Endometrium (tissue), 2 donors: ENCODE measurements around the gene SORD.
"Not testable (repeated sequence)": the region's sequence is repeated elsewhere in the genome, so short reads cannot be mapped to it uniquely, and the experiment has no call there.

Experiments
- FAIRE-seq: peaks from 2 replicates; lab custom pipeline; 2012; peaks lifted over from hg19 to GRCh38; lab: Jason Lieb, UNC
- donor health status: control.
- donor health status: control.

Gene SORD

DNA sequence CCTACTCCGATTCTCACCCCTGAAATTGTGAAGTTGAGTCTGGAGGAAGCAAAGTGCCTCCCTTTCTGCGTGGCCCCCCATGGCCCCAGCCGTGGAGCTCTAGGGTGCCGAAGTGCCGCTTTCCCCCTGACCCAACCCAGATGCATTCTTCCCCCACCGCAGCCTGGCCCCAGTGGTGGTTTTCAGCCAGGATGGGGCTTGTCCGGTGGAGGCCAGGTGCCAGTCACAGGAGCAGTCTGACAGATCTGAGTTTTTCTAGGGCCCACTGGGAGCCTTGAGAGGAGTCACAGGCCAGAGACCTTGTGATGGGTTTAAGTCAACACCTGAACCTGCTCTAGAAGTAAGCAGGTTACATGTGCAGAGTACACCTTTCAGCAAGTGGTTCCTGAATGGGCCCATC, 39.3 kb downstream of the SORD start:
- FAIRE-seq = not testable (repeated sequence)

- FAIRE-seq = no peak
Measured at GRCh38 chr15:45064386-45064785, 41.4 kb downstream of the SORD start.

DNA sequence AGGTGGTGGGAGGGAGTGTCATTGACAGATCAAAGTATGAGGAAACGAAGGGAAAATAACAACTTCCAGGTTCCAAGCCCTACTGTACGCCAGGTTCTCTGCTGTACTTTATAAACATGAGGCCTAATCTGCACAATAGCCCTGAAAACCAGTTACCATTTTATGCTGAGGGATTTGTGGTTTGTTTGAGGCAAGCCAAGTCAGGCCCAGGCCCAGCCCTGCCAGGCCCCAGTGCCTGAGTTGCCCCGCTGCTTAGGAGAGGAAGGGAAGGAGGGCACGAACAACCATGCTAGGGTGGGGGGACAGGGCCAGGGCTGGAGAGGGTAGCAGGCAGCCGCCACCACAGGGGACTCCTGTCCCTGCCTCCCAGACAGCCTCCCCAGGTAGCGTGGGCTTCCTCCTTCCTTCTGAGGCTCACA, 47.0 kb downstream of the SORD start:
- FAIRE-seq = not testable (repeated sequence)

GRCh38 chr15:45073602-45074001, 50.6 kb downstream of the SORD start:
- FAIRE-seq = not testable (repeated sequence)

GRCh38 chr15:45075440-45076320, 52.7 kb downstream of the SORD start:
- FAIRE-seq = not testable (repeated sequence)

GRCh38 chr15:45077391-45077790, 54.4 kb downstream of the SORD start:
- not testable (repeated sequence) for FAIRE-seq

DNA sequence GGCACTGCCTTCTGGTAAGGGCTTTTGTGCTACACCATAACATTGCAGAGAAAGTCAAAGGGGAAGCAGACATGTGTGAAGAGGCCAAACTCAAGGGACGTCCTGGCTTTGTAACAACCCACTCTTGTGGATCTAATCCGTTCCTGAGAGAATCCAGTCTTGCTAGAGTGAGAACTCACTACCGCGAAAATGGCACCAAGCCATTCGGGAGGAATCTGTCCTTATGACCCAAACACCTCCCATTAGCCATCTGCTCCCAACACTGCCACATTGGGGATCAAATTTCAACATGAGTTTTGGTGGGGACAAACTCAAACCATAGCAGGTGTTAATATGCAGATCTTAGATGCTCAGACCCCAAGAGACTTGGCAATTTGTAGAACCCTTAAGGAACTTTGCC, 56.2 kb downstream of the SORD start:
- FAIRE-seq = not testable (repeated sequence)

DNA sequence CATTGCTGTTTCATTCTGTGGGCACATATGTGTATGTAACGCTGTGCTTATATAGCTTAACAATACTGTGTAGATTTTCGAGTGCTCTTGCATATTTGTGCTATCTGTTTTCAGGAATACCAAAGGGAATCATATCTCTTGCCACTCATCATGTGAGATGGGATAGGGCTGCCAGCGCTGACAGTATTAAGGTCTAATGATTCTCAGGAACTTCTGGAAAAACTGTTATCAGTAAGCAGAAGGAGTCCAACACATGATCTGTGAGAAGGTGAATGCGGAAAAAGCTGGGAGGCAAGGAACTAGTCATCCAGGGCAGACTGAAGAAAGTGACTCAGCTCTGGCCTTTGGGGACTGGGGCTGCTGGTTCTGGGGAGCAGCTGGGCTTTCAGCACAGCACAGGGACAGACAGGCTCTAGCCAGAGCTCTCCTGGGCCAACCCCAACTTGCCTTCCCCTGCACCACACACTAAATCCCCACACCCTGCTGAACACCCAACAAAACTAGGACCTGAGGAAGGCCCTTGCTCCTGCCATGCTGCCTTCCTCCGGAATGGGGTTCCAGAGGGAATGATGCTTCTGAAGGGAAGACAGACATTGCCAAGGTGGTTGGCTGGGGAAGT, 56.7 kb downstream of the SORD start:
- not testable (repeated sequence) for FAIRE-seq

DNA sequence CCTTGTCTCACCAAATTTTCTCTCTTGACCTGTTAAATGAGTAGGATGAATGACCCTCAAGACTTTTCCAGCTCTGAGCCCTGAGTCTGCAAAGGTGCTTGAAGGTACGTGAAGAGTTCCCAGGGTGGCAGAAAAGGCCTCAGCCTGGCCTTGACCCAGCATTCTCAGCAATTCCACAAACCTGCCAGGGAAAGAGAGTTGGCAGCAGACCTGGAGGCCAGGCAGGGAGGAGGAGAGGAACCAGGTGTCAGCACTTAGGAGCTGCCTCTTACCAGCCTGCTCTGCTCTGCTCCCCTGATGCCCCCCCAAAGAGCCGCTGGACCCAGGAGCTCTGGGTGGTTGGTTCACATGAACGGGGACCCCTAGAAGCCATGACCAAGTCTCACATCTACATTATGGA, 57.6 kb downstream of the SORD start:
- not testable (repeated sequence) for FAIRE-seq

GRCh38 chr15:45082412-45082811, 59.4 kb downstream of the SORD start:
- not testable (repeated sequence) for FAIRE-seq

GRCh38 chr15:45083223-45083622, 60.2 kb downstream of the SORD start:
- FAIRE-seq = no peak

- no peak for FAIRE-seq
Measured at GRCh38 chr15:45084163-45084562, 61.2 kb downstream of the SORD start.

DNA sequence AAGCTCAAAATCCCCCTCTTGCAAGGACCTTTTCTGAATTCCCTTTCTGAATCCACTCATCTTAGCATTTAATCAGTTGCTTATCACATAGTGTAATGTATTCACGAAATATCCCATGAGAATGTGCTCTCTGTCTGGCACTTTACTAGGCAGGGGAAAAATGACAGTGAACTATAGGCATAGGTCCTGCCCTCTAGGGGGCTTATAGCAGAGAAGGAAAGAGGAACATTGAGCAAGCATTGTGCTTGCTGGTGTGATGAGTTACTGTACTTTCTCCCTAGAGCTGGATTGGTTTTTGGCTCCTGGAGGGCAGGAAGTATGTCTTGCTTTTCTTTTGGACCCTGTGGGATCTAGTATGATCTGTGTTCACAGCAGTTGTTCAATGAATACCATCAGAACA, 64.5 kb downstream of the SORD start:
- no peak for FAIRE-seq

- FAIRE-seq = no peak
Measured at GRCh38 chr15:45088801-45089711, 66.1 kb downstream of the SORD start.

- FAIRE-seq = no peak
Measured at GRCh38 chr15:45089712-45090373, 66.8 kb downstream of the SORD start.

DNA sequence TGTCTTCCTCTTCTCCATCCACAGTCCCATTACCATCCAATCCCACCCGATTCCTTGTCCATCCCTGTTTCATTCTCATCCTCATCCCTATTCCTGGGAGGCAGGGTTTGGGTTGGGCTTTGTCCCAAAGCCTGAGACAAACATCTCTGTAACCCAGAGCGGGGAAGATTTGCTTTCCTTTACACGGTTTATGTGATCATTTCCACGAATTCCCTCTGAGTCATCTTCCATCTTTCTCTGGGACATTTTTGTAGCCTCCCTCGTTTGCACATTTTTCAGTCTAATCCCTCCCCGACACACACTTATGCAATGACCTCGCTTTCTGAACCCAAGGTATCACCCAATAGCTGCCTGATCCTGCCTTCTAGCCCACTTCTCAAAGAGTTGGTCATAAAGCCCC, 68.2 kb downstream of the SORD start:
- FAIRE-seq = no peak

- no peak for FAIRE-seq
Measured at GRCh38 chr15:45091576-45091975, 68.6 kb downstream of the SORD start.

DNA sequence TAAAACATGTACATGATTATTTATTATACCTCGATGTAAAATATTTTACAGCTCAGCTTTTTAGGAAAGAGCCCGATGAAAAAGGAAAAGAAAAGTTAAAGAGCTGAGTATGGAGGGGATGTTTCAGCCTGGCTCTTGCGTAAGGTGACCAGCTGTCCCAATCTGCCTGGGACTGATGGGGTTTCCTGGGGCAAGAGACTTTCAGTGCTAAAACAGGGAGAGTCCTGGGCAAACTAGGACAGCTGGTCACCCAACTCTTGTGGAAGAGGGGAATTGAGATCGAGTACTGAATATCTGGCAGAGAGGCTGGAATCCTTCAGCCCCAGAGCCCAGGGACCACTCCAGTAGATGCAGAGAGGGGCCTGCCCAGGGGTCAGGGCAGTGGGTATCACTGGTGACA, 70.0 kb downstream of the SORD start:
- no peak for FAIRE-seq

DNA sequence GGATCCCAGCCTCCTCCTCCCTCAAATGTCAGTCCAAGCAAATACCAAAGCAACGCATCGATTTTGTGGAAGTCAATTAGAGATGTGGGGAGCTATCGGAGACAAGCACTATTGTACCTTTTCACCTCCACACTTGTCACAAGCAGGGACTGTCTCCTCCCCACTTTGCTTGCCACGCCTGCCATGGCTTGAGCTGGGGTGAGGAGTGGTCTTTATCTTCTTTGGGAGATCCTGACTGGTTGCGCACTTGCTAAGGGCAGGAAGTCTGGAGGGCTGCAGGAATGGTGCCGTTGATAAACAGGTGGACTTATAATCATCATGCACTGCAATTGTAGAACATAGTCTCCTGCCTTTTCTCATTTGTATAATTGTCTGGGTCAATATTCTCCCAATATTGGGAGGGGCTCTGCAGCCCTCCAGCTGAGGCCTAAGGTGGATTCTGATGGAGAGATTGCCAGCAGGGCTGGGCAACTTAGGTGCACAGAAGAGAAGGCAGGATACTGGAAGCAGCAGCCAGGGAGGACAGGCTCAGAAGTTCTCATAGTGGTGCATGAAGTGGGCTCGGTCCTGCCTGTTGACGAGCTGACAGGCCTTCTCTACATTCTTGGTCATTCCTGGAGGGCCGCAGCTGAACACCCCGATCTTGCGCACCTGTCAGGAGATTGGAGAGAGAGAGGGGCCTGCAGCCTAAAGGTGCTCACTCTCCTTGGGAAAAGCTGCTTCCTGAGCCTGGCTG, 70.8 kb downstream of the SORD start:
- FAIRE-seq = no peak

GRCh38 chr15:45094358-45094730, 71.3 kb downstream of the SORD start:
- no peak for FAIRE-seq

DNA sequence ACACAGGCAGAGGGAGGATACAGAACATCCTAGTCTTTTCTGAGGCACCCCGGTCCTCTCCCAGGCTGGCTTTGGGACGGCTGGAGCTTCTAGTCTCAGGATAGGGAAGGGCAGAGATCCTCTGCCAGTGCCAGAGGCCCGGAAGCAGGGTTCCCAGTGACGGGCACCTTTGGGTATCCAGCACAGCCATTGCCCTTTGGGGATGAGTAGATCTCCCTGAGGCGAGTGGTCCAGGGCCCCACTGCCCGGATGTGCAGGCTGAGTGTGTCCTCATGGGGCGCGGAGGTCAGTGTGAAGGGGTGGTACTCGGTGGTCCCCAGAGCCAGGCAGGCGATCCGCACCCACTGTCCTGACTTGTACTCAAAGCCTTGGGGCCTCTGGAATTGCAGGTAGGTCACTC, 72.7 kb downstream of the SORD start:
- no peak for FAIRE-seq
